Glutamatergic neuron (in vitro differentiated cells): Measurements from ENCODE around the gene DSE. TPM values are rescaled to one million over a fixed set of nuclear protein-coding genes. Genes with fewer than 3 reads are reported as not detected.

Experiments used
- DNase-seq: peaks from one replicate; pipeline ENCODE4 v3.0.0; 2022
- H3K27ac Mint-ChIP-seq: one replicate; pipeline ENCODE4 v1.8.0; 2020; ENCODE audit warnings: mild to moderate bottlenecking, mixed read lengths, inconsistent platforms; ENCODE audit not compliant: unreplicated experiment
- H3K27me3 Mint-ChIP-seq: one replicate; pipeline ENCODE4 v1.8.0; 2020; ENCODE audit warnings: mild to moderate bottlenecking, moderate library complexity, mixed read lengths, inconsistent platforms; ENCODE audit not compliant: unreplicated experiment
- H3K36me3 Mint-ChIP-seq: one replicate; pipeline ENCODE4 v1.8.0; 2020; ENCODE audit warnings: mild to moderate bottlenecking, mixed read lengths, inconsistent platforms; ENCODE audit not compliant: unreplicated experiment
- H3K4me1 Mint-ChIP-seq: one replicate; pipeline ENCODE4 v1.8.0; 2020; ENCODE audit warnings: mild to moderate bottlenecking, low read depth, mixed read lengths, inconsistent platforms; ENCODE audit not compliant: unreplicated experiment
- H3K4me3 Mint-ChIP-seq: one replicate; pipeline ENCODE4 v1.8.0; 2020; ENCODE audit warnings: mild to moderate bottlenecking, mixed read lengths, inconsistent platforms; ENCODE audit not compliant: unreplicated experiment
- H3K9me3 Mint-ChIP-seq: one replicate; pipeline ENCODE4 v1.8.0; 2020; ENCODE audit warnings: mild to moderate bottlenecking, moderate library complexity, mixed read lengths, inconsistent platforms; ENCODE audit not compliant: unreplicated experiment
- CTCF ChIP-seq: fragments of 200-600 bp; sonication (generic); IDR thresholded peaks from one replicate; pipeline ENCODE4 v1.5.0; 2021; ENCODE audit not compliant: partially characterized antibody, unreplicated experiment
- total RNA-seq: library from RNA; stranded (reverse); fragmentation: NEBNext Ultra II Directional; extraction: Animal tissue kit (Norgen Biotek cat#: 25700); gene quantifications from one replicate; pipeline ENCODE4 v1.2.1, GENCODE V29; 2021; ENCODE audit not compliant: unreplicated experiment

Gene DSE
- total RNA-seq, 1 donor from 2014 or later, result 12.0 TPM

GRCh38 chr6:116426551-116426950 is 55.8 kb downstream of the DSE start:
- no peak overlapping the region for H3K4me3 Mint-ChIP-seq
- no peaks in the 10 kb centered on the region for H3K4me1 Mint-ChIP-seq
- H3K9me3 Mint-ChIP-seq, result no peaks in the 10 kb centered on the region
- no peaks in the 10 kb centered on the region for H3K36me3 Mint-ChIP-seq
- no peak overlapping the region for H3K27ac Mint-ChIP-seq
- no peak for TF ChIP-seq CTCF
- no peak for DNase-seq
- H3K27me3 Mint-ChIP-seq, result no peaks in the 10 kb centered on the region

DNA sequence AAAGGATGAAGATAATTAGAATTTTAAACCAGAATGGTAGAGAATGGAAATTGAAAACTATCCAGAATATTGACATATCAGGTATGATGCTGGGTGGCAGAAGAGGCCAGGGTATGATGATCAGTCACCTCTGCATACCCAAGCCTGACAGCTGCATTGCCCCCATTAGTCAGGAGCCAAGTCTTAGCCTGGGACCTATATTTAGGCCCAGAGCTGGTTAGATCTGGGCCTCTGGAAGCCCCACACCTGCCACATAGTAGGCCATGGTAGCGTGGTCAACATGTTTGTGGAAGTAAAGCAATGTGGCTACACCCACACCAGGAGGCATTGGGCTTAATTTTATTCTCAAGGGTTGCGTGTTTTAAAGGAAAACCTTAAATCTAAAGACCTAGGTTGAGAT is 58.4 kb downstream of the DSE start:
- TF ChIP-seq CTCF, result no peak
- Mint-ChIP-seq H3K4me1 (no peaks in the 10 kb centered on the region), H3K27ac (no peak overlapping the region), H3K4me3 (no peak overlapping the region), H3K9me3 (no peaks in the 10 kb centered on the region), H3K36me3 (no peaks in the 10 kb centered on the region), H3K27me3 (no peaks in the 10 kb centered on the region)
- DNase-seq, result no peak

- Mint-ChIP-seq H3K36me3 (no peaks in the 10 kb centered on the region), H3K27me3 (no peaks in the 10 kb centered on the region), H3K27ac (no peak overlapping the region), H3K4me1 (no peaks in the 10 kb centered on the region), H3K9me3 (no peaks in the 10 kb centered on the region), H3K4me3 (no peak overlapping the region)
- no peak for TF ChIP-seq CTCF
- DNase-seq, result no peak
Measured at GRCh38 chr6:116430860-116431259, 60.1 kb downstream of the DSE start.

GRCh38 chr6:116431964-116432595 is 61.3 kb downstream of the DSE start:
- no peak for DNase-seq
- Mint-ChIP-seq H3K4me1 (no peaks in the 10 kb centered on the region), H3K27me3 (no peaks in the 10 kb centered on the region), H3K36me3 (no peaks in the 10 kb centered on the region), H3K9me3 (no peaks in the 10 kb centered on the region), H3K27ac (no peak overlapping the region), H3K4me3 (no peak overlapping the region)
- TF ChIP-seq CTCF, result no peak

DNA sequence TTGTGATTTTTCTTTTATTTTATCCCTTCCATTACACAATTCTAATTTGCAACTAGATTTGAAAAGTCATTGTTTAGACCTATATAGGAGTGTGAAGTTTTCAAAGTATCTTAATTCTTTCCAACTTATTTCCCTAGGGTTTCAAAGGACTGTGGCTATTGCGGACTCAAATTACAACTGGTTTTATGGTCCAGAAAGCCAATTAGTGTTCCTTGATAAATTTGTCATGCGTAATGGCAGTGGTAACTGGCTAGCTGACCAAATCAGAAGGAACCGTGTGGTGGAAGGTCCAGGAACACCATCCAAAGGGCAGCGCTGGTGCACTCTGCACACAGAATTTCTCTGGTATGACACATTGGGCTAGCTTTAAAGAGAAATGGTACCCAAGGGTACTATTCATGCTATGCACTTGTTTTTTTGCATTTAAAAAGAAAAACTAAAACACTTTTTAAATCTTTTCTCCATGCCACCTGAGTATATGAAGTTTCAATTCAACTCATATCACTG is 62.5 kb downstream of the DSE start:
- no peaks in the 10 kb centered on the region for H3K36me3 Mint-ChIP-seq
- H3K9me3 Mint-ChIP-seq, result no peaks in the 10 kb centered on the region
- no peak for DNase-seq
- no peak for TF ChIP-seq CTCF
- no peaks in the 10 kb centered on the region for H3K27me3 Mint-ChIP-seq
- no peaks in the 10 kb centered on the region for H3K4me1 Mint-ChIP-seq
- no peak overlapping the region for H3K4me3 Mint-ChIP-seq
- H3K27ac Mint-ChIP-seq, result no peak overlapping the region
